ENCODE results near the gene RAB8B.

Gene RAB8B

DNA sequence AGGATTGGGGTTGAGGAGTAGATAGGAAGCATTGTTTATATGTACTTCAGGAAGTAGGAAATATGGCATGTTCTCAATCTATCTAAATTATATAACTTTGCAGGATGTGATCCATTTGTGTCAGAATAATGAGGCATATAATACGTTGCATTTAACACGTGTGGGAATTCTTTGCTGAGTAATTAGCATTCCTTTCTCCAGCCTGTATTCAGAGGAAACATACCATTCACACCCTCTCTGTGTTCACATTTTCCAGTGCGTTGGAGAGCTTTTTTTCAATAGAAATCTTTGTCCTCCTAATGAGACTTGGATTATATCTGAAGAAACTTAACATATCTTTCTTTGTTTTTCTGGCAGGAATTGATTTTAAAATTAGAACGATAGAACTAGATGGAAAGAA, 55.0 kb downstream of the RAB8B start:
- TF ChIP-seq, protein P1, sequence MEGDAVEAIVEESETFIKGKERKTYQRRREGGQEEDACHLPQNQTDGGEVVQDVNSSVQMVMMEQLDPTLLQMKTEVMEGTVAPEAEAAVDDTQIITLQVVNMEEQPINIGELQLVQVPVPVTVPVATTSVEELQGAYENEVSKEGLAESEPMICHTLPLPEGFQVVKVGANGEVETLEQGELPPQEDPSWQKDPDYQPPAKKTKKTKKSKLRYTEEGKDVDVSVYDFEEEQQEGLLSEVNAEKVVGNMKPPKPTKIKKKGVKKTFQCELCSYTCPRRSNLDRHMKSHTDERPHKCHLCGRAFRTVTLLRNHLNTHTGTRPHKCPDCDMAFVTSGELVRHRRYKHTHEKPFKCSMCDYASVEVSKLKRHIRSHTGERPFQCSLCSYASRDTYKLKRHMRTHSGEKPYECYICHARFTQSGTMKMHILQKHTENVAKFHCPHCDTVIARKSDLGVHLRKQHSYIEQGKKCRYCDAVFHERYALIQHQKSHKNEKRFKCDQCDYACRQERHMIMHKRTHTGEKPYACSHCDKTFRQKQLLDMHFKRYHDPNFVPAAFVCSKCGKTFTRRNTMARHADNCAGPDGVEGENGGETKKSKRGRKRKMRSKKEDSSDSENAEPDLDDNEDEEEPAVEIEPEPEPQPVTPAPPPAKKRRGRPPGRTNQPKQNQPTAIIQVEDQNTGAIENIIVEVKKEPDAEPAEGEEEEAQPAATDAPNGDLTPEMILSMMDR (IDR thresholded peaks at IDR 0.05; ENCODE audit: unreplicated experiment in 3 of 3) = no peak

DNA sequence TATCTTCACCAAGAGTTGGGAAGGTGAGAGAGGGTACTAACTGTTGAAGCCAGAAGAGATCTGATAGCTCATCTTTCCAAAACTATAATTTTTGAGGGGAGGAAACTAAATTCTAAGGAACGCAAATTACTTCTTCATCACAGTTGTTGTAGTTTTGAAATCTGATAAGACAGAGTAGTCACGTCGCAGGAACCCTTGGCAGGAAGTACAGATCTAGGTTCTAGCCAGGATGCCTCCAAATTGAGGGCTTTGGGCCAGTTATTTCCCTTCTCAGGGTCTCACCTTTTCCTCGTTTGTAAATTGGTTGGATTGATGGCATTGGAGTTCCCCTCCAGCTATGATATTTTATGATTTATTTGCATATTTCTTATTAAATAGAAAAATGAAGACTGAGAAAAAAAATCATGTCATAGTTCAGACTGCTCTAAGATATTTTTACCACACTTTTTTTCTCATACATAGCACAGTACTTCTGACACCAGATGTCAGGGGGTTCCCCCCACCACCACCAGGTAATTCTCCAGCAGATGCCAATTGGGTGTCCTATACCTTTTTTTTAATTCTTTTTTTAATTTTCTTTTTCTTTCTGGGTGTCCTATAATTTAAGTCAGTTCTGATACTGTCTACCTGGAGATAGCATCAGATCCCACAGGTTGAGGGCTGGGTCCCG, 55.7 kb downstream of the RAB8B start:
- peaks cover 4% of the 10 kb centered on the region for H3K9me3 Mint-ChIP-seq

More for the DNA sequence above, 55.0 kb downstream of the RAB8B start:
- H3K27me3 Mint-ChIP-seq (ENCODE audit: low read depth) = no peaks in the 10 kb centered on the region
- H3K4me3 Mint-ChIP-seq = no peak overlapping the region
- peaks cover 61% of the 10 kb centered on the region for H3K36me3 Mint-ChIP-seq (ENCODE audit: low read depth)
- H3K27ac Mint-ChIP-seq = peak overlapping the region in 2 of 3 experiments; percentile 15 to 43
- H3K4me1 Mint-ChIP-seq = peaks cover 19% of the 10 kb centered on the region
- H3K9me3 Mint-ChIP-seq = peaks cover 4% of the 10 kb centered on the region

DNA sequence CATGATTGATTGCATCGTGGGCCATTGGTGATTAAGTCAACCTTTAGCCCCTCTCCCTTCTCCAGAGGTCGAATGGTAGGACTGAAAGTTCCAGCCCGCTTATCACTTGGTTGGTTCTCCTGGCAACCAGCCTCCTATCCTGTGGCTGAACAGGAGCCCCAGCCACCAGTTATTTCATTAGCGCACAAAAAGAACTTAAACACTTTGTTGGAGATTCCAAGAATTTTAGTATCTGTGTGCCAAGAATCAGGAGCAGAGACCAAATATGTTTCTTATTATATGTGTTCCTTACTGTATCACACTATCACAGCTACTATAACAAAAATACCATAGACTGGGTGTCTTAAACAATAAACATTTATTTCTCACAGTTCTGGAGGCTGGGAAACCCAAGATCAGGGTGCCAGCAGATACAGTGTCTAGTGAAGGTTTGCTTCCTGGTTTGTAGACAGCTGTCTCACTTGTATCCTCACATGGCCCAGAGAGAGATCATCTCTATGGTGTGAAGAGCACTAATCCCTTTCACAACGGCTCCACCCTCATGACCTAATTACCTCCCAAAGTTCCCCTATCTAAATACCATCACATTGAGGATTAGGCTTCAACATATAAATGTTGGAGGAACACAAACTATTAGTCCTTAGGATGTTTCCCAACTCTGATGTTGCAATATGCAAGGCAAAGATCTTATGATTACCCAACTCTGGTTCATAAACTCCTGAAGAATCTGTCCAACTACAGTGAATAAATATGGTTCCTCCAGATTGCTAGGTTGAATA, 57.5 kb downstream of the RAB8B start:
- no peak overlapping the region for H3K27ac Mint-ChIP-seq
- peaks cover 4% of the 10 kb centered on the region for H3K9me3 Mint-ChIP-seq
- TF ChIP-seq, protein P1 (IDR thresholded peaks at IDR 0.05; ENCODE audit: unreplicated experiment in 3 of 3) = no peak
- no peaks in the 10 kb centered on the region for H3K27me3 Mint-ChIP-seq (ENCODE audit: low read depth)
- H3K36me3 Mint-ChIP-seq (ENCODE audit: low read depth) = peaks cover 76% of the 10 kb centered on the region
- peaks cover 12% of the 10 kb centered on the region for H3K4me1 Mint-ChIP-seq
- H3K4me3 Mint-ChIP-seq = no peak overlapping the region

More for the DNA sequence above, 55.7 kb downstream of the RAB8B start:
- Mint-ChIP-seq H3K4me1 (peaks cover 13% of the 10 kb centered on the region), H3K4me3 (no peak overlapping the region), H3K36me3 (ENCODE audit: low read depth) (peaks cover 64% of the 10 kb centered on the region), H3K27me3 (ENCODE audit: low read depth) (no peaks in the 10 kb centered on the region), H3K27ac (peak overlapping the region in 1 of 3 experiments; percentile 43)
- TF ChIP-seq, protein P1 (IDR thresholded peaks at IDR 0.05; ENCODE audit: unreplicated experiment in 3 of 3) = no peak

DNA sequence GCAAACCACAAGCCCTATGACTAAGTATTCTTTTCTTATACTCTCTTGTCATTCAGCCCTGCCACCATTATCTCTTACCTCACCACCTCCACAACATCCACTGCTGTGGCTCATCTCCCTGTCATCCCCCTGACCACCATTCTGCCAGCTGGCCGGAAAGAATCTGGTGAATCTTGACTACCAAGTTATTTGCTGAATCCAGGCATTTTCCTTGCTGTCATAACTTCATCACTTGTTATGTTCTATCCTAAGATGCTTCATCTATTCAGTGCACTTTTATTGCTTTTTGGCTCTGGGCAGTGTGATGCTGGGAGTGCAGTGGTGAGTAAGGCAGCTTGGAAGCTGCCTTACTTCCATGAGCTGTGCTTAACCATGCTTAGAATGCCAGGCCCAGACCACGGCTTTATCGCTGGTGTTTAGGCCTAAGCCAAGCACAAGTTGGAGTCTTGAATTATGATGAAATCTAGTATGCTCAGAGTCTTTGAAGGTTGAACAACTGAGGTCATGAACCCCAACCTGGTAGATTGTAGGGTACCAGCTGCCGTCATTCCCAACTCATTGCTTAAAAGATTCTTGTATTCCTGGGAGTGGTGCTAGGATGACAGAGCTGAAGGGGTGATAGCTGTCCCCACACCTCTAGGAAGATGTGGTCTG, 61.0 kb downstream of the RAB8B start:
- no peaks in the 10 kb centered on the region for H3K9me3 Mint-ChIP-seq
- H3K36me3 Mint-ChIP-seq (ENCODE audit: low read depth) = peaks cover 52% of the 10 kb centered on the region
- H3K27me3 Mint-ChIP-seq (ENCODE audit: low read depth) = no peaks in the 10 kb centered on the region
- TF ChIP-seq, protein P1 (IDR thresholded peaks at IDR 0.05; ENCODE audit: unreplicated experiment in 3 of 3) = no peak
- peaks cover 2% of the 10 kb centered on the region for H3K4me1 Mint-ChIP-seq
- peak overlapping the region in 1 of 3 experiments; percentile 38 for H3K27ac Mint-ChIP-seq
- no peak overlapping the region for H3K4me3 Mint-ChIP-seq

DNA sequence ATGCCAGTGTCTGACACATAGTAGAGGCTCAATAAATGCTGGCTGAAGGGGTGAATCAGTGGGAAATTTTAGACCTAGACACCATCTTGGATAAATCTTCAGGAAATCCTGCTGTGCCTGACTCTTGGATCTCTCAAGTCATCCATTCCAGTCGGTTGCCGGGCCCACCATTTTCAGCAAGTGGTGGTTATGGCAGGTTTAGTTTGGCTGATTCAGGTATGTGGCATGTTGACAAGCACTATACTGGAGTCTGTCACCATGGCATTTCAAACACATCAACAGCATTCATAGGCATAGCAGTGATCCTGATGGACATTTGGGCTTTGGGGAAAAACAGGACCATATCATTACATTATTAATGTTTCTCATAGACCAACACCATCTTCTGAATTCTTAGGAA, 62.3 kb downstream of the RAB8B start:
- peaks cover 48% of the 10 kb centered on the region for H3K36me3 Mint-ChIP-seq (ENCODE audit: low read depth)

More for the DNA sequence above, 62.3 kb downstream of the RAB8B start:
- Mint-ChIP-seq H3K4me3 (no peak overlapping the region), H3K27ac (no peak overlapping the region), H3K9me3 (no peaks in the 10 kb centered on the region), H3K4me1 (peaks cover 13% of the 10 kb centered on the region), H3K27me3 (ENCODE audit: low read depth) (no peaks in the 10 kb centered on the region)
- TF ChIP-seq, protein P1 (IDR thresholded peaks at IDR 0.05; ENCODE audit: unreplicated experiment in 3 of 3) = no peak

All from nephron (organoid).